ENCODE measurements around the gene PRKAR2B. TPM values are rescaled to one million over a fixed set of nuclear protein-coding genes. Genes with fewer than 3 reads are reported as not detected.
A peak's percentile ranks its signal among the peaks of the same experiment; 100 is the strongest.

Gene PRKAR2B
- total RNA-seq, 1 donor from 2014 or later: 43.4 TPM

DNA sequence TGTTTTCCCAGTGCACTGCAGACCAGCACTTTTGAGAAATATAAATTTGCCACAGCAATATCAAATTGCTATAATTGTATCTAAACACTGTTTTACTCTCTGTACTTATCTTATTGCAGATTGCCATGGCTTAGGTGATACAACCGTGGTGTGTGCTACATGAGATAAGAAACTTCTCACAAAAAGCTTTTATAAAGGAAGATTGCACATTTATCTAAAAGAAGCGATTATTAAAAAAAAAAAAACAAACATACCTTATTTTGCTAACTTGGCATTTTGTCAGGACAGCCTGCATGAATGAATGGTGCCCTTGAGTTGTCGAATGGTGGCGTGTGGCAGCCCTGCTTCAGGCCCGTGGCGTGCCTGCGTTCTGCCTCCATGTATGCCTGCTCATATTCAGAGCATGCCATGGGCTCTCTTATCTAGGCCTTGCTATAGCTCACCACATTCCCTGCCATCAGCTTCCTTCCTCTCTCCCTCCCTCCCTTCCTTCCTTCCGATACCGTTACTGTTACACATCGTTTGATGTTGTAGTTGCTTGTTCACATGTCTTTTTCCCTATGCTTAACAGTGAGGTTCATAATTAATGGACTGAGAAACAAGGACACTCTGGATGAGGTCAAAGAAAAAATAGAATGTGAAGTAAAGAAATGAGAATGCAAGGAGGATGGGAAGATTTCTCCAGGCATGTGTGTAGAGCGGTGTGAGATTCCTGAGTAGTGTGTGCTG lies 34.9 kb downstream of the PRKAR2B start:
- no peak overlapping the region for H3K4me3 Mint-ChIP-seq
- TF ChIP-seq, protein P1, sequence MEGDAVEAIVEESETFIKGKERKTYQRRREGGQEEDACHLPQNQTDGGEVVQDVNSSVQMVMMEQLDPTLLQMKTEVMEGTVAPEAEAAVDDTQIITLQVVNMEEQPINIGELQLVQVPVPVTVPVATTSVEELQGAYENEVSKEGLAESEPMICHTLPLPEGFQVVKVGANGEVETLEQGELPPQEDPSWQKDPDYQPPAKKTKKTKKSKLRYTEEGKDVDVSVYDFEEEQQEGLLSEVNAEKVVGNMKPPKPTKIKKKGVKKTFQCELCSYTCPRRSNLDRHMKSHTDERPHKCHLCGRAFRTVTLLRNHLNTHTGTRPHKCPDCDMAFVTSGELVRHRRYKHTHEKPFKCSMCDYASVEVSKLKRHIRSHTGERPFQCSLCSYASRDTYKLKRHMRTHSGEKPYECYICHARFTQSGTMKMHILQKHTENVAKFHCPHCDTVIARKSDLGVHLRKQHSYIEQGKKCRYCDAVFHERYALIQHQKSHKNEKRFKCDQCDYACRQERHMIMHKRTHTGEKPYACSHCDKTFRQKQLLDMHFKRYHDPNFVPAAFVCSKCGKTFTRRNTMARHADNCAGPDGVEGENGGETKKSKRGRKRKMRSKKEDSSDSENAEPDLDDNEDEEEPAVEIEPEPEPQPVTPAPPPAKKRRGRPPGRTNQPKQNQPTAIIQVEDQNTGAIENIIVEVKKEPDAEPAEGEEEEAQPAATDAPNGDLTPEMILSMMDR (IDR thresholded peaks at IDR 0.05): no peak
- TF ChIP-seq EZH2 (IDR thresholded peaks at IDR 0.05) (no peak), EZH2phosphoT487 (IDR thresholded peaks at IDR 0.05) (no peak)
- no peaks in the 10 kb centered on the region for H3F3A ChIP-seq (ENCODE audit: low read depth)
- H3K4me2 ChIP-seq: peak overlapping the region; percentile 35
- H3K27ac ChIP-seq: no peak overlapping the region
- no peaks in the 10 kb centered on the region for H3K9me3 Mint-ChIP-seq
- peaks cover 7% of the 10 kb centered on the region for H3K4me1 ChIP-seq
- H3K27me3 ChIP-seq: no peaks in the 10 kb centered on the region
- H3K9ac ChIP-seq: no peak overlapping the region
- no peak overlapping the region for H3K27ac Mint-ChIP-seq
- no peaks in the 10 kb centered on the region for H3K9me3 ChIP-seq (ENCODE audit: low read depth)
- H3K4me3 ChIP-seq: no peak overlapping the region
- no peaks in the 10 kb centered on the region for H3K4me1 Mint-ChIP-seq
- H4K20me1 ChIP-seq (ENCODE audit: low read depth): no peaks in the 10 kb centered on the region
- H3K36me3 Mint-ChIP-seq: no peaks in the 10 kb centered on the region
- H3K79me2 ChIP-seq (ENCODE audit: low read depth): no peaks in the 10 kb centered on the region
- no peak overlapping the region for H2AFZ ChIP-seq (replicated peaks)
- H3K27me3 Mint-ChIP-seq (ENCODE audit: insufficient read depth, low read depth): no peaks in the 10 kb centered on the region
- no peaks in the 10 kb centered on the region for H3K36me3 ChIP-seq
- DNase-seq (ENCODE audit: low spot score): no peak

- H3K79me2 ChIP-seq (ENCODE audit: low read depth): no peaks in the 10 kb centered on the region
Observed at GRCh38 chr7:107080099-107080505, 35.6 kb downstream of the PRKAR2B start.

GRCh38 chr7:107080533-107080932 lies 36.0 kb downstream of the PRKAR2B start:
- Histone ChIP-seq H3K27me3 (no peaks in the 10 kb centered on the region), H3K9ac (no peak overlapping the region), H3K79me2 (ENCODE audit: low read depth) (no peaks in the 10 kb centered on the region), H2AFZ (replicated peaks) (no peak overlapping the region), H3K4me2 (no peak overlapping the region), H3K4me3 (no peak overlapping the region), H3K27ac (no peak overlapping the region), H4K20me1 (ENCODE audit: low read depth) (no peaks in the 10 kb centered on the region), H3F3A (ENCODE audit: low read depth) (no peaks in the 10 kb centered on the region), H3K9me3 (ENCODE audit: low read depth) (no peaks in the 10 kb centered on the region), H3K36me3 (no peaks in the 10 kb centered on the region), H3K4me1 (peaks cover 7% of the 10 kb centered on the region)
- peaks cover 2% of the 10 kb centered on the region for H3K27me3 Mint-ChIP-seq (ENCODE audit: insufficient read depth, low read depth)
- no peaks in the 10 kb centered on the region for H3K4me1 Mint-ChIP-seq
- TF ChIP-seq, protein P1 (IDR thresholded peaks at IDR 0.05): no peak
- TF ChIP-seq EZH2 (IDR thresholded peaks at IDR 0.05) (no peak), EZH2phosphoT487 (IDR thresholded peaks at IDR 0.05) (no peak)
- no peaks in the 10 kb centered on the region for H3K36me3 Mint-ChIP-seq
- no peak for DNase-seq (ENCODE audit: low spot score)
- H3K4me3 Mint-ChIP-seq: no peak overlapping the region
- no peak overlapping the region for H3K27ac Mint-ChIP-seq
- no peaks in the 10 kb centered on the region for H3K9me3 Mint-ChIP-seq

More at GRCh38 chr7:107080099-107080505, 35.6 kb downstream of the PRKAR2B start:
- H3K36me3 ChIP-seq: no peaks in the 10 kb centered on the region
- Mint-ChIP-seq H3K36me3 (no peaks in the 10 kb centered on the region), H3K4me3 (no peak overlapping the region), H3K27me3 (ENCODE audit: insufficient read depth, low read depth) (peaks cover 2% of the 10 kb centered on the region), H3K27ac (no peak overlapping the region), H3K9me3 (no peaks in the 10 kb centered on the region), H3K4me1 (no peaks in the 10 kb centered on the region)
- no peaks in the 10 kb centered on the region for H3K27me3 ChIP-seq
- no peak overlapping the region for H3K27ac ChIP-seq
- H3F3A ChIP-seq (ENCODE audit: low read depth): no peaks in the 10 kb centered on the region
- no peaks in the 10 kb centered on the region for H4K20me1 ChIP-seq (ENCODE audit: low read depth)
- H3K4me1 ChIP-seq: peaks cover 7% of the 10 kb centered on the region
- H3K4me2 ChIP-seq: no peak overlapping the region
- no peak overlapping the region for H3K9ac ChIP-seq
- no peak overlapping the region for H3K4me3 ChIP-seq
- H2AFZ ChIP-seq (replicated peaks): no peak overlapping the region
- no peak for DNase-seq (ENCODE audit: low spot score)
- no peaks in the 10 kb centered on the region for H3K9me3 ChIP-seq (ENCODE audit: low read depth)
- TF ChIP-seq EZH2phosphoT487 (IDR thresholded peaks at IDR 0.05) (no peak), EZH2 (IDR thresholded peaks at IDR 0.05) (no peak)
- TF ChIP-seq, protein P1 (IDR thresholded peaks at IDR 0.05): no peak

Measured in neural progenitor cell (in vitro differentiated cells).